GM18951 (cell line): ENCODE results near the gene FGFRL1.
"Not testable (repeated sequence)": the region's sequence is repeated elsewhere in the genome, so short reads cannot be mapped to it uniquely, and the experiment has no call there.

Experiments
- POLR2A ChIP-seq: IDR thresholded peaks from 4 replicates; pipeline ENCODE4 v1.6.1; 2011; ENCODE audit warnings: mild to moderate bottlenecking; ENCODE audit not compliant: insufficient read length, insufficient read depth; ENCODE audit errors: extremely low read depth
- in situ Hi-C: fragments of 300-500 bp; cut with MboI; formaldehyde crosslinking; loops from one replicate; pipeline ENCODE4 v1.12.0; 2022; ENCODE audit warnings: low sequenced_read_pairs, mixed read lengths, inconsistent platforms; ENCODE audit not compliant: unreplicated experiment

FGFRL1 gene

GRCh38 chr4:1042352-1043055 is 31.1 kb downstream of the FGFRL1 start:
- in situ Hi-C loops: no loop called here
- no peak for TF ChIP-seq POLR2A

GRCh38 chr4:1043162-1043561 is 31.7 kb downstream of the FGFRL1 start:
- in situ Hi-C loops: no loop called here

GRCh38 chr4:1043651-1044468 is 32.4 kb downstream of the FGFRL1 start:
- in situ Hi-C loops: no loop called here
- no peak for TF ChIP-seq POLR2A

More at GRCh38 chr4:1043162-1043561, 31.7 kb downstream of the FGFRL1 start:
- TF ChIP-seq POLR2A: no peak

- TF ChIP-seq POLR2A: no peak
- in situ Hi-C loops: no loop called here
Measured at GRCh38 chr4:1044469-1045192, 33.2 kb downstream of the FGFRL1 start.

GRCh38 chr4:1045193-1045594 is 33.8 kb downstream of the FGFRL1 start:
- in situ Hi-C loops: no loop called here
- no peak for TF ChIP-seq POLR2A

GRCh38 chr4:1045595-1046201 is 34.3 kb downstream of the FGFRL1 start:
- in situ Hi-C loops: no loop called here
- TF ChIP-seq POLR2A: no peak

- in situ Hi-C loops: not testable (repeated sequence)
Measured at GRCh38 chr4:1046581-1047011, 35.2 kb downstream of the FGFRL1 start.

- in situ Hi-C loops: no loop called here
- no peak for TF ChIP-seq POLR2A
Measured at GRCh38 chr4:1047106-1047975, 35.9 kb downstream of the FGFRL1 start.

GRCh38 chr4:1047976-1048772 is 36.7 kb downstream of the FGFRL1 start:
- in situ Hi-C loops: no loop called here
- no peak for TF ChIP-seq POLR2A

- in situ Hi-C loops: no loop called here
- TF ChIP-seq POLR2A: no peak
Measured at GRCh38 chr4:1048773-1049590, 37.6 kb downstream of the FGFRL1 start.

GRCh38 chr4:1049591-1049905 is 38.1 kb downstream of the FGFRL1 start:
- in situ Hi-C loops: no loop called here
- TF ChIP-seq POLR2A: no peak
